GM23338 (cell line): ENCODE measurements around the gene ARL14EP. TPM values are rescaled to one million over a fixed set of nuclear protein-coding genes. Genes with fewer than 3 reads are reported as not detected.

Experiments used
- ATAC-seq: fragments of 200-7000 bp; cut with Tn5 transposase; 3 replicates; pipeline ENCODE4 v1.9.1; 2020
- DNase-seq: peaks from one replicate; pipeline ENCODE4 v3.0.0-alpha.2; 2015; ENCODE audit warnings: low spot score
- H2AFZ ChIP-seq: fragments of 200-600 bp; sonication (generic); 2 replicates; pipeline ENCODE4 v1.8.0; 2016; ENCODE audit warnings: antibody characterized with exemption, mild to moderate bottlenecking, moderate library complexity
- H3F3A ChIP-seq: fragments of 200-600 bp; sonication (generic); replicated peaks from 2 replicates; pipeline ENCODE4 v1.8.0; 2017; ENCODE audit warnings: antibody characterized with exemption, mixed run types, low read depth
- H3K27ac ChIP-seq: fragments of 200-600 bp; sonication (generic); 2 replicates; pipeline ENCODE4 v1.6.1; 2016; ENCODE audit warnings: low read depth
- H3K27me3 ChIP-seq: fragments of 200-600 bp; sonication (generic); 2 replicates; pipeline ENCODE4 v1.8.0; 2016; ENCODE audit warnings: mild to moderate bottlenecking, mixed run types, moderate library complexity; ENCODE audit not compliant: insufficient read depth
- H3K36me3 ChIP-seq: fragments of 200-600 bp; sonication (generic); 2 replicates; pipeline ENCODE4 v1.8.0; 2016; ENCODE audit warnings: mild to moderate bottlenecking; ENCODE audit not compliant: insufficient read depth
- H3K4me1 ChIP-seq: fragments of 200-600 bp; sonication (generic); 2 replicates; pipeline ENCODE4 v1.8.0; 2016; ENCODE audit warnings: mild to moderate bottlenecking, moderate library complexity; ENCODE audit not compliant: insufficient read depth
- H3K4me2 ChIP-seq: fragments of 200-600 bp; sonication (generic); 2 replicates; pipeline ENCODE4 v1.7.1; 2017; ENCODE audit warnings: mixed run types
- H3K4me3 ChIP-seq: fragments of 200-600 bp; sonication (generic); 2 replicates; pipeline ENCODE4 v1.6.1; 2016; ENCODE audit warnings: mixed run types
- H3K79me2 ChIP-seq: fragments of 200-600 bp; sonication (generic); replicated peaks from 2 replicates; pipeline ENCODE4 v1.8.0; 2017; ENCODE audit warnings: mild to moderate bottlenecking; ENCODE audit not compliant: insufficient read depth
- H3K9me2 ChIP-seq: fragments of 200-600 bp; sonication (generic); 2 replicates; pipeline ENCODE4 v1.8.0; 2017; ENCODE audit not compliant: insufficient read depth
- H4K20me1 ChIP-seq: fragments of 200-600 bp; sonication (generic); replicated peaks from 2 replicates; pipeline ENCODE4 v1.8.0; 2017; ENCODE audit warnings: mild to moderate bottlenecking; ENCODE audit not compliant: insufficient read depth
- H3K27ac Mint-ChIP-seq: 2 replicates; pipeline ENCODE4 v1.8.0; 2020; ENCODE audit warnings: inconsistent platforms, mild to moderate bottlenecking, moderate library complexity, mixed read lengths
- H3K27me3 Mint-ChIP-seq: 3 replicates; pipeline ENCODE4 v1.8.0; 2022; ENCODE audit warnings: low read depth, mild to moderate bottlenecking, moderate library complexity, mixed read lengths, inconsistent platforms; ENCODE audit not compliant: insufficient read depth, poor library complexity
- H3K36me3 Mint-ChIP-seq: 3 replicates; pipeline ENCODE4 v1.8.0; 2021; ENCODE audit warnings: low read depth, mild to moderate bottlenecking, inconsistent platforms, moderate library complexity, mixed read lengths
- H3K4me1 Mint-ChIP-seq: 3 replicates; pipeline ENCODE4 v1.8.0; 2020; ENCODE audit warnings: mild to moderate bottlenecking, inconsistent platforms, mixed read lengths
- H3K4me3 Mint-ChIP-seq: 3 replicates; pipeline ENCODE4 v1.8.0; 2021; ENCODE audit warnings: moderate library complexity, mild to moderate bottlenecking, inconsistent platforms, mixed read lengths
- H3K9me3 Mint-ChIP-seq: 3 replicates; pipeline ENCODE4 v1.8.0; 2020; ENCODE audit warnings: moderate library complexity, mild to moderate bottlenecking, inconsistent platforms, mixed read lengths
- CREB1 ChIP-seq: fragments of 250-450 bp; sonication (Bioruptor Pico); IDR thresholded peaks from 2 replicates; pipeline ENCODE4 v1.5.0; 2020; ENCODE audit warnings: low read depth, mild to moderate bottlenecking, moderate library complexity
- ETS1 ChIP-seq: IDR thresholded peaks from 2 replicates; pipeline ENCODE4 v1.6.1; 2016; ENCODE audit warnings: antibody characterized with exemption
- EZH2phosphoT487 ChIP-seq: fragments of 200-600 bp; sonication (generic); IDR thresholded peaks from one replicate; pipeline ENCODE4 v1.8.1; 2018; ENCODE audit warnings: antibody characterized with exemption; ENCODE audit not compliant: unreplicated experiment
- ZNF114 ChIP-seq: fragments of 250-450 bp; sonication (Bioruptor Pico); IDR thresholded peaks from 2 replicates; pipeline ENCODE4 v1.5.0; 2020; ENCODE audit warnings: mild to moderate bottlenecking, moderate library complexity
- ZNF462 ChIP-seq: fragments of 250-450 bp; sonication (Bioruptor Pico); IDR thresholded peaks from 2 replicates; pipeline ENCODE4 v1.5.0; 2020; ENCODE audit warnings: mild to moderate bottlenecking, moderate library complexity
- polyA plus RNA-seq: library from polyadenylated mRNA; unstranded; fragments of >200 nt; fragmentation: Nextera tagmentation; extraction: Ambion mirVana; gene quantifications from 2 replicates; pipeline ENCODE4 v1.2.1, GENCODE V29; 2016
- total RNA-seq: library from RNA; depleted of rRNA; stranded (reverse); fragments of >200 nt; shearing (Covaris generic); gene quantifications from 2 replicates; pipeline ENCODE4 v1.2.3, GENCODE V29; 2014

Gene ARL14EP
- total and polyA plus RNA-seq, 2 experiments from 2014 or later = 33.4 to 62.0 TPM

- no peaks in the 10 kb centered on the region for H3K9me3 Mint-ChIP-seq
- no peak for ATAC-seq
- H3F3A ChIP-seq = no peaks in the 10 kb centered on the region
- no peaks in the 10 kb centered on the region for H3K79me2 ChIP-seq
- no peaks in the 10 kb centered on the region for H3K4me1 ChIP-seq
- no peak overlapping the region for H3K4me2 ChIP-seq
- H3K4me3 ChIP-seq = no peak overlapping the region
- no peaks in the 10 kb centered on the region for H4K20me1 ChIP-seq
- H3K27ac Mint-ChIP-seq = no peak overlapping the region
- H3K36me3 Mint-ChIP-seq = no peaks in the 10 kb centered on the region
- TF ChIP-seq EZH2phosphoT487 (no peak), ZNF114 (CRISPR knock-in tag) (no peak), CREB1 (CRISPR knock-in tag) (no peak), ETS1 (no peak), ZNF462 (CRISPR knock-in tag) (no peak)
- DNase-seq = no peak
- H3K4me1 Mint-ChIP-seq = no peaks in the 10 kb centered on the region
- peaks cover 2% of the 10 kb centered on the region; the same call in 1 of the 2 replicates for H3K9me2 ChIP-seq
- H3K4me3 Mint-ChIP-seq = no peak overlapping the region
- H3K36me3 ChIP-seq = no peaks in the 10 kb centered on the region
- no peak overlapping the region for H3K27ac ChIP-seq
- peaks cover 1% of the 10 kb centered on the region for H3K27me3 Mint-ChIP-seq
- H3K27me3 ChIP-seq = no peaks in the 10 kb centered on the region
- no peak overlapping the region for H2AFZ ChIP-seq
Measured at GRCh38 chr11:30284836-30285235, 38.1 kb upstream of the ARL14EP start.
